HepG2 (cell line): Measurements from ENCODE around the gene PRAMEF18. TPM values are rescaled to one million over a fixed set of nuclear protein-coding genes. Genes with fewer than 3 reads are reported as not detected.
"Not testable (repeated sequence)": the region's sequence is repeated elsewhere in the genome, so short reads cannot be mapped to it uniquely, and the experiment has no call there.

Experiments
- ATAC-seq: fragments of 200-7000 bp; cut with Tn5 transposase; 3 replicates; pipeline ENCODE4 v1.9.1; 2020; ENCODE audit warnings: mild to moderate bottlenecking, moderate library complexity
- BruUV-seq: library from RNA; stranded (reverse); fragments of 400-500 nt; replicated peaks from 2 replicates; lab custom pipeline; 2021; lab: Mats Ljungman, UMichigan
- CTCF ChIA-PET: fragments of 300-600 bp; formaldehyde crosslinking; extraction: SDS; loops from one replicate; lab custom pipeline; 2021; ENCODE audit warnings: low total read pairs, inconsistent platforms, low intra/inter-chr PET ratio; lab: Yijun Ruan, JAX
- POLR2A ChIA-PET: fragments of 350-600 bp; sonication (Branson Sonifier 250); formaldehyde crosslinking; loops from one replicate; lab custom pipeline; 2020; ENCODE audit warnings: antibody characterized with exemption, inconsistent platforms; lab: Yijun Ruan, JAX
- DNase-seq: peaks from one replicate; pipeline ENCODE4 v3.0.0-alpha.2; 2015; ENCODE audit warnings: low spot score
- FAIRE-seq: peaks from 3 replicates; lab custom pipeline; 2011; peaks lifted over from hg19 to GRCh38; lab: Jason Lieb, UNC
- H2AFZ ChIP-seq: one replicate; pipeline ENCODE4 v1.6.1; 2011; ENCODE audit warnings: low read length, inconsistent platforms
- H3K27ac ChIP-seq: fragments of 300-600 bp; 3 replicates; pipeline ENCODE4 v1.8.0; 2011; ENCODE audit warnings: mixed run types, mild to moderate bottlenecking, mixed read lengths, low read length, inconsistent platforms; ENCODE audit not compliant: insufficient read depth; ENCODE audit errors: extremely low read length
- H3K27me3 ChIP-seq, 2 experiments: fragments of 200-600 bp in 1 of 2; 2 replicates in 1 of 2; 3 replicates in 1 of 2; pipeline versions ENCODE4 v1.6.0 to v1.8.0; 2011; ENCODE audit warnings: low read length in 2 of 2, mild to moderate bottlenecking in 2 of 2, moderate library complexity in 2 of 2, inconsistent platforms in 1 of 2; ENCODE audit not compliant: insufficient read depth in 2 of 2, control insufficient read depth in 1 of 2
- H3K36me3 ChIP-seq, 2 experiments: fragments of 200-600 bp in 1 of 2; replicated peaks in 1 of 2; 2 replicates in 1 of 2; 3 replicates in 1 of 2; pipeline versions ENCODE4 v1.5.1 to v1.8.0; 2011; ENCODE audit warnings: low read length in 2 of 2, inconsistent platforms in 1 of 2; ENCODE audit not compliant: insufficient read depth in 2 of 2, control insufficient read depth in 1 of 2
- H3K4me1 ChIP-seq: 2 replicates; pipeline ENCODE4 v1.5.1; 2012; ENCODE audit warnings: low read length, inconsistent platforms; ENCODE audit not compliant: insufficient read depth
- H3K4me2 ChIP-seq: 2 replicates; pipeline ENCODE4 v1.6.0; 2011; ENCODE audit warnings: low read depth, low read length, inconsistent platforms
- H3K4me3 ChIP-seq, 3 experiments: fragments of 200-600 bp in 1 of 3; sonication (generic), shearing (Covaris generic) in 1 of 3; replicated peaks in 1 of 3; 2 replicates each; pipeline ENCODE4 v1.5.1; 2011 to 2016; ENCODE audit warnings: low read length in 3 of 3, inconsistent platforms in 2 of 3, low read depth in 2 of 3, mild to moderate bottlenecking in 2 of 3, control low read depth in 1 of 3, mixed read lengths in 1 of 3; ENCODE audit not compliant: insufficient read depth in 1 of 3
- H3K79me2 ChIP-seq: one replicate; pipeline ENCODE4 v1.6.1; 2011; ENCODE audit warnings: low read length, inconsistent platforms; ENCODE audit not compliant: insufficient read depth
- H3K9ac ChIP-seq: 2 replicates; pipeline ENCODE4 v1.6.0; 2011; ENCODE audit warnings: mild to moderate bottlenecking, low read depth, low read length, inconsistent platforms; ENCODE audit not compliant: insufficient read depth
- H3K9me3 ChIP-seq: 2 replicates; pipeline ENCODE4 v1.5.1; 2012; ENCODE audit warnings: mild to moderate bottlenecking, low read length
- H4K20me1 ChIP-seq: 2 replicates; pipeline ENCODE4 v1.6.0; 2011; ENCODE audit warnings: inconsistent platforms, mild to moderate bottlenecking, low read length, moderate library complexity; ENCODE audit not compliant: insufficient read depth
- WGBS: methylation state at CpG from one replicate; pipeline ENCODE4 v1.1.6; 2017; ENCODE audit warnings: low lambda C conversion rate; 5-methylcytosine and 5-hydroxymethylcytosine counted together
- in situ Hi-C: cut with HindIII; loops from 2 replicates; pipeline ENCODE4 v1.10.0; 2017; ENCODE audit warnings: low pct_unique_long_range_greater_than_20kb; ENCODE audit not compliant: extremely low pct_ligation_motif_present
- intact Hi-C: fragments of 100-400 bp; cut with micrococcal nuclease; formaldehyde crosslinking; loops from one replicate; pipeline ENCODE4 v1.10.0; 2022; ENCODE audit not compliant: unreplicated experiment
- polyA plus RNA-seq, 8 experiments: library from polyadenylated mRNA; depleted of rRNA in 3 of 8; stranded (reverse) in 7 of 8; unstranded in 1 of 8; fragments of >200 nt; fragmentation: Illumina TruSeq in 4 of 8; extraction: Trizol in 4 of 8; gene quantifications; 2 replicates each; pipeline versions ENCODE4 v1.2.1 to v1.2.3, GENCODE V29; 2011 to 2016; ENCODE audit warnings: low read depth in 4 of 8, missing spikeins in 1 of 8, mixed read lengths in 1 of 8; ENCODE audit not compliant: insufficient read depth in 1 of 8
- total RNA-seq, 5 experiments: library from RNA; depleted of rRNA; stranded (reverse); fragments of >200 nt; fragmentation: Illumina TruSeq; extraction: Trizol; gene quantifications; 2 replicates each; pipeline ENCODE4 v1.2.3, GENCODE V29; 2016; ENCODE audit warnings: low read depth in 1 of 5

Gene PRAMEF18
- total and polyA plus RNA-seq, 2 of the 13 experiments (the other 11 are each of a cell fraction or from before 2014, with no cell fraction given): not detected

GRCh38 chr1:13201309-13201708 lies 24.6 kb downstream of the PRAMEF18 start, which contains the start of gene PRAMEF13:
PRAMEF13 (minus strand) TSS chr1:13201409; CDS start chr1:13199589, 1,820 bp downstream.
- H3K27ac ChIP-seq, H4K20me1 ChIP-seq, CTCF ChIA-PET, H3K4me1 ChIP-seq, H3K9me3 ChIP-seq, POLR2A ChIA-PET, H3K4me2 ChIP-seq, H3K4me3 ChIP-seq, H3K27me3 ChIP-seq, H2AFZ ChIP-seq, ATAC-seq, H3K9ac ChIP-seq, FAIRE-seq, H3K79me2 ChIP-seq, BruUV-seq, H3K36me3 ChIP-seq, in situ Hi-C loops, intact Hi-C loops, DNase-seq: not testable (repeated sequence)
- whole genome bisulfite sequencing: no CpG with 5 or more reads among the region's 5 CpGs

Other genes with a start within 250 kb of the PRAMEF18 start
- not detected in 2 replicates for gene PRAMEF27, start 169.6 kb downstream of the PRAMEF18 start, total RNA-seq (2016; rRNA removed; fragmentation: Illumina TruSeq; extraction: Trizol)
- gene PRAMEF27, start 169.6 kb downstream of the PRAMEF18 start, polyA plus RNA-seq (2011; rRNA removed): not detected in 2 replicates
- gene HNRNPCL3, start 165.4 kb downstream of the PRAMEF18 start, total RNA-seq (2016; rRNA removed; fragmentation: Illumina TruSeq; extraction: Trizol): not detected in 2 replicates
- gene HNRNPCL3, start 165.4 kb downstream of the PRAMEF18 start, polyA plus RNA-seq (2011; rRNA removed): not detected in 2 replicates
- gene PRAMEF25, start 155.4 kb downstream of the PRAMEF18 start, total RNA-seq (2016; rRNA removed; fragmentation: Illumina TruSeq; extraction: Trizol): not detected in 2 replicates
- gene PRAMEF25, start 155.4 kb downstream of the PRAMEF18 start, polyA plus RNA-seq (2011; rRNA removed): not detected in 2 replicates
- not detected in 2 replicates for gene HNRNPCL2, start 109.3 kb downstream of the PRAMEF18 start, total RNA-seq (2016; rRNA removed; fragmentation: Illumina TruSeq; extraction: Trizol)
- not detected in 2 replicates for gene HNRNPCL2, start 109.3 kb downstream of the PRAMEF18 start, polyA plus RNA-seq (2011; rRNA removed)
- not detected in 2 replicates for gene PRAMEF26, start 70.1 kb downstream of the PRAMEF18 start, total RNA-seq (2016; rRNA removed; fragmentation: Illumina TruSeq; extraction: Trizol)
- gene PRAMEF26, start 70.1 kb downstream of the PRAMEF18 start, polyA plus RNA-seq (2011; rRNA removed): not detected in 2 replicates
- not detected in 2 replicates for gene HNRNPCL4, start 60.5 kb downstream of the PRAMEF18 start, total RNA-seq (2016; rRNA removed; fragmentation: Illumina TruSeq; extraction: Trizol)
- gene HNRNPCL4, start 60.5 kb downstream of the PRAMEF18 start, polyA plus RNA-seq (2011; rRNA removed): not detected in 2 replicates
- not detected in 2 replicates for gene PRAMEF9, start 54.3 kb downstream of the PRAMEF18 start, total RNA-seq (2016; rRNA removed; fragmentation: Illumina TruSeq; extraction: Trizol)
- not detected in 2 replicates for gene PRAMEF9, start 54.3 kb downstream of the PRAMEF18 start, polyA plus RNA-seq (2011; rRNA removed)
- gene PRAMEF13, start 24.7 kb downstream of the PRAMEF18 start, total RNA-seq (2016; rRNA removed; fragmentation: Illumina TruSeq; extraction: Trizol): not detected in 2 replicates
- gene PRAMEF13, start 24.7 kb downstream of the PRAMEF18 start, polyA plus RNA-seq (2011; rRNA removed): not detected in 2 replicates
- gene PRAMEF5, start 28.0 kb upstream of the PRAMEF18 start, total RNA-seq (2016; rRNA removed; fragmentation: Illumina TruSeq; extraction: Trizol): not detected in 2 replicates
- not detected in 2 replicates for gene PRAMEF5, start 28.0 kb upstream of the PRAMEF18 start, polyA plus RNA-seq (2011; rRNA removed)
- gene PRAMEF8, start 59.0 kb upstream of the PRAMEF18 start, total RNA-seq (2016; rRNA removed; fragmentation: Illumina TruSeq; extraction: Trizol): not detected in 2 replicates
- gene PRAMEF8, start 59.0 kb upstream of the PRAMEF18 start, polyA plus RNA-seq (2011; rRNA removed): not detected in 2 replicates
- not detected in 2 replicates for gene PRAMEF33, start 77.4 kb upstream of the PRAMEF18 start, total RNA-seq (2016; rRNA removed; fragmentation: Illumina TruSeq; extraction: Trizol)
- not detected in 2 replicates for gene PRAMEF33, start 77.4 kb upstream of the PRAMEF18 start, polyA plus RNA-seq (2011; rRNA removed)
- not detected in 2 replicates for gene PRAMEF15, start 89.4 kb upstream of the PRAMEF18 start, total RNA-seq (2016; rRNA removed; fragmentation: Illumina TruSeq; extraction: Trizol)
- not detected in 2 replicates for gene PRAMEF15, start 89.4 kb upstream of the PRAMEF18 start, polyA plus RNA-seq (2011; rRNA removed)
- not detected in 2 replicates for gene PRAMEF14, start 121.0 kb upstream of the PRAMEF18 start, total RNA-seq (2016; rRNA removed; fragmentation: Illumina TruSeq; extraction: Trizol)
- gene PRAMEF14, start 121.0 kb upstream of the PRAMEF18 start, polyA plus RNA-seq (2011; rRNA removed): not detected in 2 replicates
- gene PRAMEF19, start 145.8 kb upstream of the PRAMEF18 start, total RNA-seq (2016; rRNA removed; fragmentation: Illumina TruSeq; extraction: Trizol): not detected in 2 replicates
- gene PRAMEF19, start 145.8 kb upstream of the PRAMEF18 start, polyA plus RNA-seq (2011; rRNA removed): not detected in 2 replicates
- not detected in 2 replicates for gene PRAMEF17, start 163.5 kb upstream of the PRAMEF18 start, total RNA-seq (2016; rRNA removed; fragmentation: Illumina TruSeq; extraction: Trizol)
- gene PRAMEF17, start 163.5 kb upstream of the PRAMEF18 start, polyA plus RNA-seq (2011; rRNA removed): not detected in 2 replicates
- gene PRAMEF20, start 184.3 kb upstream of the PRAMEF18 start, total RNA-seq (2016; rRNA removed; fragmentation: Illumina TruSeq; extraction: Trizol): not detected in 2 replicates
- gene PRAMEF20, start 184.3 kb upstream of the PRAMEF18 start, polyA plus RNA-seq (2011; rRNA removed): not detected in 2 replicates